GM10266 (cell line): Measurements from ENCODE around the gene NFAM1.
A peak's percentile ranks its signal among the peaks of the same experiment; 100 is the strongest.

Source experiments
- DNase-seq: peaks from one replicate; pipeline ENCODE4 v3.0.0; 2012; ENCODE audit errors: extremely low spot score
- CTCF ChIP-seq: IDR thresholded peaks from 2 replicates; pipeline ENCODE4 v1.5.1; 2012; ENCODE audit warnings: mild to moderate bottlenecking, low read depth; ENCODE audit not compliant: control insufficient read depth, insufficient read depth; ENCODE audit errors: missing control alignments

Gene NFAM1

GRCh38 chr22:42439021-42439567 is 6.9 kb upstream of the NFAM1 start:
- no peak for TF ChIP-seq CTCF
- DNase-seq: no peak

DNA sequence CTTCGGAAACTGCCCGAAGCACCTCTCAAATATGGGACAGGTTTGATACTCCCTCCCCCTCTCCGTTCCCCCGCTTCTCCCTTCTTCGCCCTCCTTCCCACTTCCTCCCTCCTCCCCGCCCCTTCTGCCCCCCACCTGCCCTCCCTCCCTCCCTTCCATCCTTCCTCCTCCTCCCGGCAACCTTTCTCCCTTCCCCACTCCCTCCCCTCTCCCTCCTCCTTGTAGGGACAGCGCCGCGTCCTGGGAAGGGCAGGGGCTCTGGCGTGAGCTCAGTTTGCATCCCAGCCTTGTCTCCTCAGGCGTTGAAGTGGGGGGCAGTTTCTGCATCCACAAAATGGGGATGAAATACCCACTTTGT is 6.1 kb upstream of the NFAM1 start:
- DNase-seq: no peak

DNA sequence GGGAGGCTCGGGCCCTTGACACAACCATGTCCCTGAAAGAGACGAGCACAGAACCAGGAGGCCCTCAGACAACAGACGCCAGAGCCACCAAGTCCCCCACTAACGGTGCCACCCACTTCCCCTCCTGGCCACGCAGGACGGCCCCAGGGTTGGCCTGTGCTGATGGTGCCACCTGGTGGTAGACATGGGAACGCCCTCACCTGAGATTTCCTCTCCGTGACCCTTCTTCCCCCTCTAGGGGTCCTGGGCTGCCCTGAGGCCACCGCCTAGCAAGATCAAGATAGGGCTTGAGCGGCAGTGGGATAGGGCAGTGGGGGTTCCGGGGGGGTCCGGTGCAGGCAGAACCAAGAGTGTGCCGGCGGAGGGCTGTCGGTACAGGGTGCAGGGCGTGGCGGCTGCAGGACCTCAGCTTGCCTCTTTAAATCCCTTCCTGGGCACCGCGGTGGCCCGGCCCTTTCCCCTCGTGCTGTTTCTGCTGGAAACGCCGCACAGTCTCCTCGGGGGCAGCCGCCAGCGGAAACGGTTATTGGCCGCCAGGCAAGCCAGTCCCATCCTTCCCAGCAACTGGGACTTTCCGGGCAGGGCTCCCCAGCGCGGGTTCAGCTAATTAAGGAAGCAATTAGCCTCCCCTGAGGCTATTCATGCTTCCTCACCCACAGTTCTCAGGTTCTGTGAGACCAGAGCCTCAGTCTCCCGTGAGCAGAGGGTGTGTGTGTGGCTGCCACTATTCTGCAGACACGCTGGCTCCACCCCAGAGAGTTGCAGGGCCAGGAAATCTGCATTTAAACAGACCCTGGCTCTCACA is 5.5 kb upstream of the NFAM1 start:
- TF ChIP-seq CTCF: peak; percentile 96
- peak; percentile 78 for DNase-seq

More for the DNA sequence above, 6.1 kb upstream of the NFAM1 start:
- TF ChIP-seq CTCF: no peak

DNA sequence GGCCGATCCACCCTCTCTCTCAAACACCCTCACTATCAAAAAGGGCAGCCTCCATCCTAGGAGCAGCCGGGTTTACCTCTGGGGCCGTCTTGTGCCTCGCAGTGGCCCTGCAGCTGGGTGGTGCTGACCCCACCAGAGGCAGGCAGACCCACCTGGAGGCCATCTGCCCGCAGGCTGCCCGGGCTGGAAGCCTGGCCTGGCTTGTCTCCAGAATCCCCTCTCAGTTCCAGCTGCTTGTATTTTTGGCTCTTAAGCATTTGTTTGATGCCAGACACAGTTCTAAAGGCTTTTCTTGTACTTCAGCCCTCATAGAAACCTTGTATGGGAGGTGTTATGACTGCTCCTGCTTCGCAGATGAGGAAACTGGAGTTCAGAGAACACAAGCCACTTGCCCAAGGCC is 4.2 kb upstream of the NFAM1 start:
- no peak for TF ChIP-seq CTCF

GRCh38 chr22:42434748-42435425 is 2.7 kb upstream of the NFAM1 start:
- no peak for TF ChIP-seq CTCF
- DNase-seq: no peak

More for the DNA sequence above, 4.2 kb upstream of the NFAM1 start:
- DNase-seq: no peak

- DNase-seq: no peak
- no peak for TF ChIP-seq CTCF
Measured at GRCh38 chr22:42433754-42434682, 1.8 kb upstream of the NFAM1 start.
